Keratinocyte (primary cell): ENCODE measurements around the gene CAND1. TPM values are rescaled to one million over a fixed set of nuclear protein-coding genes. Genes with fewer than 3 reads are reported as not detected.

Experiments
- DNase-seq: peaks from one replicate; pipeline ENCODE4 v3.0.0-alpha.2; 2011; ENCODE audit warnings: low read depth, missing footprints, low spot score
- FAIRE-seq: peaks from 2 replicates; lab custom pipeline; 2011; peaks lifted over from hg19 to GRCh38; lab: Jason Lieb, UNC
- H2AFZ ChIP-seq: 2 replicates; pipeline ENCODE4 v1.6.0; 2012; ENCODE audit warnings: low read length, control low read depth, inconsistent platforms; ENCODE audit not compliant: control insufficient read depth
- H3K27ac ChIP-seq: 2 replicates; pipeline ENCODE4 v1.5.1; 2011; ENCODE audit warnings: low read length; ENCODE audit not compliant: control insufficient read depth, insufficient read depth
- H3K27me3 ChIP-seq: 3 replicates; pipeline ENCODE4 v1.6.0; 2011; ENCODE audit warnings: low read length; ENCODE audit not compliant: control insufficient read depth, insufficient read depth; ENCODE audit errors: extremely low read depth
- H3K36me3 ChIP-seq, 2 experiments: 2 replicates in 1 of 2; 3 replicates in 1 of 2; pipeline ENCODE4 v1.5.1; 2011; ENCODE audit warnings: low read length in 2 of 2, mild to moderate bottlenecking in 1 of 2; ENCODE audit not compliant: control insufficient read depth in 2 of 2, insufficient read depth in 2 of 2; ENCODE audit errors: extremely low read depth in 1 of 2
- H3K4me1 ChIP-seq: 3 replicates; pipeline ENCODE4 v1.5.1; 2011; ENCODE audit warnings: low read length; ENCODE audit not compliant: control insufficient read depth, insufficient read depth; ENCODE audit errors: extremely low read depth
- H3K4me2 ChIP-seq: 3 replicates; pipeline ENCODE4 v1.6.0; 2011; ENCODE audit warnings: low read depth, low read length; ENCODE audit not compliant: control insufficient read depth, insufficient read depth; ENCODE audit errors: extremely low read depth
- H3K4me3 ChIP-seq, 3 experiments: fragments of 200-600 bp in 1 of 3; sonication (generic) in 1 of 3; 2 replicates in 2 of 3; 3 replicates in 1 of 3; pipeline ENCODE4 v1.5.1; 2011 to 2016; ENCODE audit warnings: low read length in 3 of 3, mild to moderate bottlenecking in 3 of 3, control low read depth in 2 of 3, inconsistent platforms in 1 of 3, low read depth in 1 of 3, mixed read lengths in 1 of 3, mixed run types in 1 of 3, moderate library complexity in 1 of 3; ENCODE audit not compliant: control insufficient read depth in 2 of 3, insufficient read depth in 2 of 3; ENCODE audit errors: extremely low read depth in 1 of 3
- H3K79me2 ChIP-seq: 2 replicates; pipeline ENCODE4 v1.6.0; 2012; ENCODE audit warnings: low read length; ENCODE audit not compliant: control insufficient read depth, insufficient read depth
- H3K9ac ChIP-seq: 3 replicates; pipeline ENCODE4 v1.6.0; 2011; ENCODE audit warnings: low read length; ENCODE audit not compliant: control insufficient read depth, insufficient read depth; ENCODE audit errors: extremely low read depth
- H3K9me1 ChIP-seq: 3 replicates; pipeline ENCODE4 v1.6.0; 2011; ENCODE audit warnings: low read length; ENCODE audit not compliant: control insufficient read depth, insufficient read depth; ENCODE audit errors: extremely low read depth
- H3K9me3 ChIP-seq: 2 replicates; pipeline ENCODE4 v1.5.1; 2012; ENCODE audit warnings: low read depth, low read length; ENCODE audit not compliant: control insufficient read depth
- H4K20me1 ChIP-seq: 3 replicates; pipeline ENCODE4 v1.6.0; 2011; ENCODE audit warnings: low read length; ENCODE audit not compliant: control insufficient read depth, insufficient read depth; ENCODE audit errors: extremely low read depth
- CTCF ChIP-seq, 3 experiments: IDR thresholded peaks in 1 of 3; conservative IDR thresholded peaks in 1 of 3; optimal IDR thresholded peaks in 1 of 3; 2 replicates in 2 of 3; 3 replicates in 1 of 3; pipeline versions ENCODE3 to v1.5.1; 2011; ENCODE audit warnings: low read length in 3 of 3, mild to moderate bottlenecking in 3 of 3, moderate library complexity in 2 of 3, control low read depth in 1 of 3, inconsistent platforms in 1 of 3; ENCODE audit not compliant: insufficient read depth in 2 of 3; ENCODE audit errors: extremely low read depth in 1 of 3
- EZH2 ChIP-seq: IDR thresholded peaks from one replicate; pipeline ENCODE4 v1.6.1; 2012; ENCODE audit warnings: inconsistent platforms, mild to moderate bottlenecking, low read length, moderate library complexity
- dilution Hi-C: fragments of 300-500 bp; cut with MboI; formaldehyde crosslinking; loops from one replicate; pipeline ENCODE4 v1.7.0; 2020; ENCODE audit warnings: low sequenced_read_pairs; ENCODE audit not compliant: extremely low pct_ligation_motif_present
- polyA plus RNA-seq, 5 experiments: library from polyadenylated mRNA; depleted of rRNA in 3 of 5; stranded (reverse) in 3 of 5; stranded (forward) in 1 of 5; unstranded in 1 of 5; fragments of >200 nt; gene quantifications; 1 replicate in 1 of 5; 2 replicates in 3 of 5; 3 replicates in 1 of 5; pipeline versions ENCODE4 v1.2.1 to v1.2.3, GENCODE V29; 2011 to 2012; ENCODE audit warnings: missing spikeins in 2 of 5, low read depth in 1 of 5, low replicate concordance in 1 of 5

CAND1 gene
- polyA plus RNA-seq, 1 donor (not counting 4 experiments of a cell fraction or from before 2014, with no cell fraction given) = 121 TPM

GRCh38 chr12:67299526-67299925, 30.4 kb downstream of the CAND1 start:
- no peaks in the 10 kb centered on the region for H3K9me3 ChIP-seq

GRCh38 chr12:67299926-67300325, 30.8 kb downstream of the CAND1 start:
- Histone ChIP-seq H3K79me2 (peaks cover 7% of the 10 kb centered on the region), H3K4me2 (no peak overlapping the region), H2AFZ (no peak overlapping the region), H3K27ac (no peak overlapping the region), H3K9me3 (no peaks in the 10 kb centered on the region), H3K27me3 (no peaks in the 10 kb centered on the region), H3K9ac (no peak overlapping the region), H3K9me1 (no peaks in the 10 kb centered on the region), H4K20me1 (no peaks in the 10 kb centered on the region), H3K4me1 (peaks cover 3% of the 10 kb centered on the region), H3K4me3 (no peak overlapping the region), H3K36me3 (peaks cover 5 to 17% of the 10 kb centered on the region in 2 experiments)
- DNase-seq (no peak), FAIRE-seq (no peak)
- TF ChIP-seq CTCF (optimal IDR thresholded peaks at IDR 0.05 in 1 of 3, IDR thresholded peaks at IDR 0.05 in 1 of 3, conservative IDR thresholded peaks at IDR 0.05 in 1 of 3; ENCODE audit: extremely low read depth in 1 of 3, insufficient read depth in 2 of 3, low read length in 3 of 3) = no peak
- no peak for TF ChIP-seq EZH2
- dilution Hi-C loops = no loop called here

More at GRCh38 chr12:67299526-67299925, 30.4 kb downstream of the CAND1 start:
- no peak overlapping the region for H3K9ac ChIP-seq
- no peak for FAIRE-seq
- H3K4me1 ChIP-seq = peaks cover 3% of the 10 kb centered on the region
- H4K20me1 ChIP-seq = no peaks in the 10 kb centered on the region
- no peaks in the 10 kb centered on the region for H3K9me1 ChIP-seq
- H3K36me3 ChIP-seq = peaks cover 5 to 17% of the 10 kb centered on the region in 2 experiments
- dilution Hi-C loops = no loop called here
- H2AFZ ChIP-seq = no peak overlapping the region
- H3K27ac ChIP-seq = no peak overlapping the region
- DNase-seq = no peak
- TF ChIP-seq EZH2 (no peak), CTCF (optimal IDR thresholded peaks at IDR 0.05 in 1 of 3, IDR thresholded peaks at IDR 0.05 in 1 of 3, conservative IDR thresholded peaks at IDR 0.05 in 1 of 3; ENCODE audit: extremely low read depth in 1 of 3, insufficient read depth in 2 of 3, low read length in 3 of 3) (no peak)
- H3K27me3 ChIP-seq = no peaks in the 10 kb centered on the region
- no peak overlapping the region for H3K4me3 ChIP-seq
- peaks cover 7% of the 10 kb centered on the region for H3K79me2 ChIP-seq
- no peak overlapping the region for H3K4me2 ChIP-seq
